Measurements from ENCODE around the gene DUOXA1. TPM values are rescaled to one million over a fixed set of nuclear protein-coding genes. Genes with fewer than 3 reads are reported as not detected.

The DUOXA1 gene
- total and polyA plus RNA-seq, 9 of the 15 experiments (the other 6 are each of a cell fraction or from before 2014, with no cell fraction given), result 0.17 to 0.74 (median 0.24) TPM; not detected in 6

DNA sequence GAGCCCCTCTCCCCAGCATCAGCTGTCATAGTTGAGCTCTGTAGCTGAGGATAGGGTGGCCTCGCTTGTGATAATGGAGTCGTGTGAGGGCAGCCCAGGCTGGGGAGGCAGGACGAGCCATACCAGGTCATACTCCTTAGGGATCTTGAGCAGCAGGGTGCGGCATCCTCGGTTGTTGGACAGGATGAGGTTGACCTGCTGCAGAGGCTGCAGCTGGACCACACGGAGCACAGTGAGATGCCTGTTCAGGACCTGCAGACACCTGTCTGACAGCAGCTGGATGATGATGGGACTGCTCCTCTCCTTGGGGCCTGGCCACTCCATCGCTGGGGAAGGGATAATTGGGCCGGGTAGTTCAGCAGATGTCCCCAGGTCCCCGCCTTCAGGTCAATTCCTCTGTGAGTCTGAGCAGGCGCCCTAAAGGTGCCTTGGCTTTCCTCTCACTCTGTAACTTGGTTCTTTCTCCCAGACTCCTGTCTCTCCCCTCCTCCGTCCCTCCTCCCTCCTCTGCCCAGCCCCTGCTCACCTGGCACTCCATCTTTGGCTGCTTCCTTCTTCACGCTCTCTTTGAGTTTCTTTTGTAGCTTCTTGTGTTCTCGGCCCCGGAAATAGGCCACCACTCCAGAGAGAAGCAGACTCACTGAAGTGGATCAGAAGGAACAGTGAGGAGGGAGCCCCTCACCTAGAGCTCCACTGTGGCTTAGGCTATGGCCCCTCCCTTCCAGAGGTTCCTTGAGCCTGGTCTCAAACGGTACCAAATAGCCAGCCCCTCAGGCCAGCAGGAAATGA lies 23.5 kb downstream of the DUOXA1 start:
- 5% methylated on average over 15 of the region's 15 CpGs for WGBS (ENCODE audit: insufficient coverage, low coverage, missing lambda C conversion rate)
- H3K36me3 ChIP-seq (ENCODE audit: control insufficient read depth, insufficient read depth, low read length), result no peaks in the 10 kb centered on the region
- in situ Hi-C loops (cut with MboI) (loop anchor here (25.0 kb wide), 1 partner anchor 144 kb away; the partner anchor contains the start of gene TERB2), intact Hi-C loops (cut with micrococcal nuclease) (no loop called here)
- H3K9me3 ChIP-seq (replicated peaks; ENCODE audit: control insufficient read depth, insufficient read depth, low read depth, low read length), result no peaks in the 10 kb centered on the region
- BruUV-seq (replicated peaks), result no TSS peak
- no peak for DNase-seq (ENCODE audit: extremely low read depth in 1 of 4, low spot score in 3 of 4)
- POLR2A ChIA-PET, result interaction anchor here (1.2 to 2.1 kb wide), 3 partner anchors 12 to 25 kb away, joined by 3 to 6 read pairs (median 4); no protein-coding TSS in a partner anchor
- H3K4me3 ChIP-seq, result no peak overlapping the region
- no peak overlapping the region for H3K27ac ChIP-seq (ENCODE audit: extremely low read depth, low read depth, low read length)
- no peak for TF ChIP-seq MAFG (tag; conservative IDR thresholded peaks at IDR 0.05)
- no peak for TF ChIP-seq PRPF4 (IDR thresholded peaks at IDR 0.05; ENCODE audit: insufficient read depth, low read depth, low read length, poor library complexity, severe bottlenecking)
- TF ChIP-seq ADNP (tag; IDR thresholded peaks at IDR 0.05), result no peak
- TF ChIP-seq, protein P1, sequence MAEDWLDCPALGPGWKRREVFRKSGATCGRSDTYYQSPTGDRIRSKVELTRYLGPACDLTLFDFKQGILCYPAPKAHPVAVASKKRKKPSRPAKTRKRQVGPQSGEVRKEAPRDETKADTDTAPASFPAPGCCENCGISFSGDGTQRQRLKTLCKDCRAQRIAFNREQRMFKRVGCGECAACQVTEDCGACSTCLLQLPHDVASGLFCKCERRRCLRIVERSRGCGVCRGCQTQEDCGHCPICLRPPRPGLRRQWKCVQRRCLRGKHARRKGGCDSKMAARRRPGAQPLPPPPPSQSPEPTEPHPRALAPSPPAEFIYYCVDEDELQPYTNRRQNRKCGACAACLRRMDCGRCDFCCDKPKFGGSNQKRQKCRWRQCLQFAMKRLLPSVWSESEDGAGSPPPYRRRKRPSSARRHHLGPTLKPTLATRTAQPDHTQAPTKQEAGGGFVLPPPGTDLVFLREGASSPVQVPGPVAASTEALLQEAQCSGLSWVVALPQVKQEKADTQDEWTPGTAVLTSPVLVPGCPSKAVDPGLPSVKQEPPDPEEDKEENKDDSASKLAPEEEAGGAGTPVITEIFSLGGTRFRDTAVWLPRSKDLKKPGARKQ (CRISPR knock-in tag; IDR thresholded peaks at IDR 0.05), result no peak
- TF ChIP-seq CREB1 (IDR thresholded peaks at IDR 0.05), result no peak
- no peak for TF ChIP-seq CREB1 (CRISPR knock-in tag; IDR thresholded peaks at IDR 0.05)
- TF ChIP-seq, protein P2, sequence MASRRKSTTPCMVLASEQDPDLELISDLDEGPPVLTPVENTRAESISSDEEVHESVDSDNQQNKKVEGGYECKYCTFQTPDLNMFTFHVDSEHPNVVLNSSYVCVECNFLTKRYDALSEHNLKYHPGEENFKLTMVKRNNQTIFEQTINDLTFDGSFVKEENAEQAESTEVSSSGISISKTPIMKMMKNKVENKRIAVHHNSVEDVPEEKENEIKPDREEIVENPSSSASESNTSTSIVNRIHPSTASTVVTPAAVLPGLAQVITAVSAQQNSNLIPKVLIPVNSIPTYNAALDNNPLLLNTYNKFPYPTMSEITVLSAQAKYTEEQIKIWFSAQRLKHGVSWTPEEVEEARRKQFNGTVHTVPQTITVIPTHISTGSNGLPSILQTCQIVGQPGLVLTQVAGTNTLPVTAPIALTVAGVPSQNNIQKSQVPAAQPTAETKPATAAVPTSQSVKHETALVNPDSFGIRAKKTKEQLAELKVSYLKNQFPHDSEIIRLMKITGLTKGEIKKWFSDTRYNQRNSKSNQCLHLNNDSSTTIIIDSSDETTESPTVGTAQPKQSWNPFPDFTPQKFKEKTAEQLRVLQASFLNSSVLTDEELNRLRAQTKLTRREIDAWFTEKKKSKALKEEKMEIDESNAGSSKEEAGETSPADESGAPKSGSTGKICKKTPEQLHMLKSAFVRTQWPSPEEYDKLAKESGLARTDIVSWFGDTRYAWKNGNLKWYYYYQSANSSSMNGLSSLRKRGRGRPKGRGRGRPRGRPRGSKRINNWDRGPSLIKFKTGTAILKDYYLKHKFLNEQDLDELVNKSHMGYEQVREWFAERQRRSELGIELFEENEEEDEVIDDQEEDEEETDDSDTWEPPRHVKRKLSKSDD (conservative IDR thresholded peaks at IDR 0.05; ENCODE audit: low read length), result no peak
- no peak for TF ChIP-seq U2AF2 (optimal IDR thresholded peaks at IDR 0.05; ENCODE audit: low read depth, low read length)
- no peak for TF ChIP-seq ARNT (IDR thresholded peaks at IDR 0.05)
- no peak for TF ChIP-seq NR1H2 (CRISPR knock-in tag; IDR thresholded peaks at IDR 0.05)
- no peak overlapping the region for H3K4me2 ChIP-seq (ENCODE audit: insufficient read depth, low read length)
- ATAC-seq, result no peak; the same call in 2 of the 3 replicates
- CTCF ChIA-PET (ENCODE audit: low intra/inter-chr PET ratio), result no interaction called here
- H3K9me1 ChIP-seq (ENCODE audit: control insufficient read depth, insufficient read depth, low read length), result no peaks in the 10 kb centered on the region
- no peak for FAIRE-seq
- H3K4me1 ChIP-seq (replicated peaks in 1 of 2; ENCODE audit: control insufficient read depth in 2 of 2, insufficient read depth in 2 of 2, low read length in 2 of 2), result no peaks in the 10 kb centered on the region; a peak in 2 of 5 replicates
- H3K9ac ChIP-seq (ENCODE audit: insufficient read depth in 1 of 2, low read depth in 2 of 2, low read length in 2 of 2), result no peak overlapping the region
- peaks cover 9 to 34% of the 10 kb centered on the region in 2 experiments; a peak in 4 of 5 replicates for H3K27me3 ChIP-seq (ENCODE audit: control insufficient read depth in 2 of 2, insufficient read depth in 2 of 2, low read length in 2 of 2)
- no peaks in the 10 kb centered on the region for H3K79me2 ChIP-seq (ENCODE audit: control insufficient read depth, insufficient read depth, low read length)
- H4K20me1 ChIP-seq (replicated peaks; ENCODE audit: control insufficient read depth, insufficient read depth, low read length), result peaks cover 11% of the 10 kb centered on the region; the same call in 1 of the 2 replicates
- H2AFZ ChIP-seq (ENCODE audit: low read depth, low read length), result no peak overlapping the region
